ENCODE data around the gene TNRC6A.
A peak's percentile ranks its signal among the peaks of the same experiment; 100 is the strongest.
"Not testable (repeated sequence)": the region's sequence is repeated elsewhere in the genome, so short reads cannot be mapped to it uniquely, and the experiment has no call there.

Gene TNRC6A

DNA sequence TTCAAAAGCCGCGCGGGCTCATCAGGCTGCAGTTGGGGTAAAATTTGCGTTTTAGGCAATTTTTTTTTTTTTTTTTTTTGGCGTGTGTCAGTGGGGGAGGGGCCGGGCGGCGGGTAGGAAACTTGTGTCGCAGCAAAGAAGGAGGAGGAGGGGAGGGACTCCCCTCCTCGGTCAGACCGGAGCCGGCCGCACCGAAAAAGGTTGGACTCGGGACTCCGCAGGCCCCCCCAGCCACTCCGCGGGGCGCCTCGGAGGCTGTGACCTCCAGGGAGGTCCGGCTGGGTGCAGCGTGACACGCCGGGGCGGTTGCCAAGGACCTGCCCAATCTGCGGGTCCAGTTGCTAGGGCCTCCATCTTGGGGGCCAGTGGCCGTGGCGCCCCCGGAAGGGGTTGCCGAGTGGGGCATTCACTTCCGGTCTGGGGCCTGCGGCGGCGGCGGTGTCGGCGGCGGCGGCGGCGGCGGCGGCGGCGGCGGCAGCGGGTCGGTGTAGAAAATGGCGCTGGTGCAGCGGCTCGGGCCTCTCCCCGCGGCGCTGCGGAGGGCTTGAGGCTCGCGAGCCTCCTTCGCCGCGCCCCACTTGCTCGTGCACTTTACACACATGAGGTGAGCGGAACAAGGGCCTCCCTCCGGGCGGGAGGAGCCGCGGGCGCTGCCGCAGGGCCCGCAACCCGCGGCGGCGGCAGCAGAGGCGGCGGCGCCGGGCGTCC is at the start of gene TNRC6A:
Gene TNRC6A, plus strand, starts transcription at position 409 of the 708 bp plus-strand sequence. Its CDS starts 191 bp downstream, at position 600.
- peak; percentile 93 for DNase-seq

- DNase-seq: no peak
Observed at GRCh38 chr16:24681793-24682192, 47.7 kb upstream of the TNRC6A start.

DNA sequence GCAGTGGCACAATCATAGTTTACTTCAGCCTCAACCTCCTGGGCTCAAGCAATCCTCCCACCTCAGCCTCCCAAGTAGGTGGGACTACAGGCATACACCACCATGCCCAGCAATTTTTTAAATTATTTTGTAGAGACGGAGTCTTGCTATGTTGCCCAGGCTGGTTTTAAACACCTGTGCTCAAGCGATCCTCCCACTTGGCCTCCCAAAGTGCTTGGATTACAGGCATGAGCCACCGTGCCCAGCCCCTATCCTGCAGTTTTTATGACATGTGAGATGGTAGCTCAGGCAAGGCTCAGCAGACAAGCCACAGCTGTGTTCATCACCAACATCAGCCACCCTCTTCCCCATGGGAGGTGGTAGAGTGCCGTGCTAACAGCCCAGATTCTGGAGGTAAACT is 46.2 kb upstream of the TNRC6A start:
- no peak for DNase-seq

- no peak for DNase-seq
Observed at GRCh38 chr16:24683847-24684493, 45.5 kb upstream of the TNRC6A start.

- DNase-seq: no peak
Observed at GRCh38 chr16:24685539-24686432, 43.7 kb upstream of the TNRC6A start.

DNA sequence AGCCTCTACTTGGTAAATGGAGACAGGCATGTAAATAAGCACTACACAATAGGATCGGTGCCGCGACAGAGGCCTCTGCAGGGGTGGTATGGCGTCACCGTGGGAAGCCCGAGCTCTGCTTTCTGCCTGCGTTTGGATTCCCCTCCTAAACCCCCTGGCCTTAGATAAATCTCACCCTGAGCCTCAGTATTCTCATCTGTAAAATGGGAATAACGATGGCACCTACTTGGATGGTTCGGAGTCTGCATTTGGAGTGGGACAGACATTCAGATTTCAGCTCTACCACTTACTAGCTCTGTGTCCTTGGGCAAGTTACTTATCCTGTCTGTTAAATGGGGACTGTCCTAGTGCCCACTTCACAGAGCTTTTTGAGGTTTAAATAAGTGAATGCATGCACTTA is 42.8 kb upstream of the TNRC6A start:
- DNase-seq: no peak

DNA sequence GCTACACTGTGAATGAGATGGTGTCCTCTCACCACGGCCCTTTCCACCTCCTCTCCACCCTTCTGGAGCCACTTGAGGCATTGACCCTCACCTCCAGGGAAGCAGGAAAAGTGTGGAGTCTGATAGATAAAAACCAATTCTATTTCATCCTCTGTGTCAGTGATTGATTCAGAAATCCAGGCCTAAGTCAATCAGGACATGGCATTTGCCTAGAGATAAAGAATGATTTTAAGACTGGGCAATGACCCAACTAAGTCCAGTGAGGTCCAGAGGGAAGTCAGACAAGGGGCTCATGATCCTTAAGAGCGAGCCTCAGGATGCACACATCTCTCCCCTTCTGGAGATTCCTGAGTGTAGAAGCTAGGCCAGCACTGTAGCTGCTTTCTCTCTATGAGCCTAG is 41.1 kb upstream of the TNRC6A start:
- no peak for DNase-seq

- DNase-seq: peak; percentile 72
Observed at GRCh38 chr16:24689128-24689527, 40.3 kb upstream of the TNRC6A start.

DNA sequence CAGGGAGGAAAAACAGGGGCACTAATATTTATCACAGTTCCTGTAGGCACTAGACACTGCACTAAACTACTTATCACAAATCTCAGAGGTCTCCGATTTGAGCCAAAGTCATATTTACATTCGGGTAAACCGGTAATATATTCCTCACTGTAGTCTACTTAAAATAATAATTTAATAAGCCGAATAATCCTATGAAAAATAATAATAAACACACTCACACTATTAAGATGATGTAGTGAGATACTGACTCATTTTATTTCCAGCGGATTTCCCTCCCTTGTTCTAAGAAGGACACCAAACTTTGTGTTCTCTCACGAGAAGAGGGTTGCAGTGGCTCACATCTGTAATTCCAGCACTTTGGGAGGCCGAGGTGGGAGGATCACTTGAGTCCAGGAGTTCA is 36.6 kb upstream of the TNRC6A start:
- DNase-seq: no peak

GRCh38 chr16:24694931-24695330 is 34.5 kb upstream of the TNRC6A start:
- no peak for DNase-seq

- no peak for DNase-seq
Observed at GRCh38 chr16:24696699-24697098, 32.8 kb upstream of the TNRC6A start.

- DNase-seq: no peak
Observed at GRCh38 chr16:24698308-24698707, 31.1 kb upstream of the TNRC6A start.

DNA sequence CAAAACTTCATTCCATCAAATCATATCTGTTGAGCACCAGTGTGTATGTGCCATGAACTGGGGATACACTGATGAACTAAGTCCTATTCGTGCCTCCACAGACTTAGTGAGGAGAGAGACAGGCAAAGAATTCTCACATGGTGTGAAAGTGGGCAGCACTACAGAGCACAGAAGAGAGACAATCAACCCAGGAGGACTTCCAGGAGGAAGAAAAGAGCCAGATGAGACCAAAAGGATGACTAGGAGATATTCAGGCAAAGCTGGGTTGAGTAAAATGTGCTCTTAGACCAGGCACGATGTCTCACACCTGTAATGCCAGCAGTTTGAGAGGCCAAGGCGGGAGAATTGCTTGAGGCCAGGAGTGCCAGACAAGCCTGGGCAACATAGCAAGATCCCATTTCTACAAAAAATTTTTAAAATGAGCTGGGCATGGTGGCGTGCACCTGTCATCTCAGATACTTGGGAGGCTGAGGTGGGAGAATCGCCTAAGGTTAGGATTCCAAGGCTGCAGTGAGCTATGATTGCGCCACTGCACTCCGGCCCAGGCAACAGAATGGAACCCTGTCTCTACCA is 30.2 kb upstream of the TNRC6A start:
- DNase-seq: no peak

DNA sequence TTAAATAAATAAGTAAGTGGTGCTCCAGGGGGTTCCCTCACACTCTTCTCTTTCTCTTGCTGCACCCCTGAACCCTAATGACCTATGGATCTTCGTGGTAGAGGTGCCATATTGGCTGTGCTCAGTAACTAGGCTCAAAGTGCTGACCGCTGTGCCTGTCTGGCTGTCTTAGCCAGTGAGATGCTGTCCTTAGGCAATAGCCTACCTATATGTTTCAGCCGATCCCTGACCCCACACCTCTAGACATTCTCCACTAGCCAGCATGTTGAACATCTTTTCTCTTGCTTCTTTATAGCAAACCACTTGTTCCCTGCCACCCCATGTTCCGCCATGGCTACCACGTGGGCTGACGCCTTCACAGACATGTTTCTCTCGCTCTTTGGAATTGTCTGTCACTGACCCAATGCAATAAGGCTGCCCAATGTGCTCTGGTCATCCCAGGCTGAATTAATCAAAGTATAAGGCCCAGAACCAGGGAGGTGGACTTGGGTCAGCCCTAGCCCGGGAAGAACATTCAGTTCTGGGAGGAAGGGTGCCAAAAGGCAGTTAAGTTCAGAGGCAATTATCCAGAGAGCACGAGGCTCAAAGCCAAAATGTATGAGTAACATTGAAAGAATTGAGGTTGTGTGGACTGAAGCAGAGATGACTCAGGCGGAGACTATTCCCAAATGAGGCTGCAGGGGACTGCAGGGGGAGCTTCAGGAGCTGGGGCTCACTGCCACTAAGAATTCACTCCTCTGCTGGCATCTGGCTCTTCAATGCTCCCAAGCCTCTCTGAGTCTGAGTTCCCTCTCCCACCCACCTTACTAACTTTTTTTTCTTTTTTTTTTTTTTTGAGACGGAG is 28.7 kb upstream of the TNRC6A start:
- DNase-seq: no peak

DNA sequence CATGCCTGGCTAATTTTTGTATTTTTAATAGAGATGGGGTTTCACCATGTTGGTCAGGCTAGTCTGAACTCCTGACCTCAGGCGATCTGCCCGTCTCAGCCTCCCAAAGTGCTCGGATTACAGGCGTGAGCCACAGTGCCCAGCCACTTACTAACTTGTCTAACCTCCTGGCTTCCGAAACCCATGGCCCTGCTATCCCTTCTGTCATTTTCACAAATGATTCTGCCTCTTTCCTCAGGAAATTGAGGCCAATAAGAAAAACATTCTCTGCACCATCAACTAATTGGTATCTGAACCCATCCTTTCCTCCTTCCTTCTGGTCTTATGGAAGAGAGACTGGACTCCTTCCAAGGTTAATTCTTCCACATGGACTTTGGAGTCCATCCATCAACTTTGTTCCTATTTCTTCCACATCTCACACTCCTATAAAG is 27.9 kb upstream of the TNRC6A start:
- no peak for DNase-seq

- DNase-seq: not testable (repeated sequence)
Observed at GRCh38 chr16:24707760-24708159, 21.7 kb upstream of the TNRC6A start.

DNA sequence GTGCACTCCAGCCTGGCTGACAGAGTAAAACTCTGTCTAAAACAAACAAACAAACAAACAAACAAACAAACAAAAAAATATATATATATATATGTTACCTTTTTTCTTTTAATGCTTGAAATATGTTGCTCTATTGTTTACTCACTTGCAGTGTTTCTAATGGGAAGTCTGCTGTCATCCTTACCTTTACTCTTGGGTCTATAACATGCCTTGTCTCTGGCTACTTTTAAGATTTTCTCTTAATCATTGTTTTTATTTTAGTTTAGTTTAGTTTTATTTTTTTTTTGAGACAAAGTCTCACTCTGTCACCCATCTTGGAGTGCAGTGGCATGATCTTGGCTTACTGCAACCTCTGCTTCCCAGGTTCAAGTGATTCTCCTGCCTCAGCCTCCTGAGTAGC is 16.1 kb upstream of the TNRC6A start:
- no peak for DNase-seq

GRCh38 chr16:24717411-24717810 is 12.0 kb upstream of the TNRC6A start:
- no peak for DNase-seq

DNA sequence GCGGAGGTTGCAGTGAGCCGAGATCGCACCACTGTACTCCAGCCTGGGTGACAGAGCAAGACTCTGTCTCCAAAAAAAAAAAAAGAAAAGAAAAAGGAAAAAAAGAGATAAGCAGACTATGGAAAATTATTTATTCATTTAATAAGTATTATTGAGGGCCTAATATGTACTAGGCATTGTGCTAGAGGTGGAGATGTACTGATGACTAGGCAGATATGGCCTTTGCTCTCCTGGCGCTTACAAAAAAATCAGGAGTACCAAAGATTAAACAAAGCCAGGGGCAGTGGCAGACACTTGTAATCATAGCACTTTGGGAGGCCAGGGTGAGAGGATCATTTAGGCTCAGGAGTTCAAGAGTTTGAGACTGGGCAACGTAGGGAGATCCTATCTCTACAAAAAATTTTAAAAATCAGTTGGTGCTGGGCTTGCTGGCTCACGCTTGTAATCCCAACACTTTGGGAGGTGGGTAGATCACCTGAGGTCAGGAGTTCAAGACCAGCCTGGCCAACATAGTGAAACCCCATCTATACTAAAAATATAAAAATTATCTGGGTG is 10.4 kb upstream of the TNRC6A start:
- DNase-seq: no peak

DNA sequence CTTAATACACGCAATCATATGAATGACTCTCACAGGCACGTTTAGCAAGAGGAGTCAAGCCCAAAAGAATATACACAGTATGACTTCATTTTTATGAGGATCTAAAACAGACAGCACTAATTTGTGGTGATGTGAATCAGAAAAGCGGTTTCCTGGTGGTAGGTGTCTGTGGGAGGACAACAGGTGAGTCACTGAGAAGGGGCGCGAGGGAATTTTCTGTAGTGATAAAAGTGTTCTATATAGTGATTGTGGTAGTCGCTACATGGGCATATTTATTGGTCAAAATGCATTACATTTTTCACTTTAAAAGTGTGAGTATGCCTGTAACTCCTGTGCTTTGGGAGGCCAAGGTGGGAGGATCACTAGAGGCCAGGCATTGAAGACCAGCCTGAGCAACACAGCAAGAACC is 7.6 kb upstream of the TNRC6A start:
- no peak for DNase-seq

- DNase-seq: no peak
Observed at GRCh38 chr16:24723663-24724062, 5.8 kb upstream of the TNRC6A start.

- DNase-seq: no peak
Observed at GRCh38 chr16:24728011-24728410, 1.4 kb upstream of the TNRC6A start.

All from NCI-H82 (cell line).